NCI-H69 (cell line): Measurements from ENCODE around the gene FADS2.

ENCODE experiments used
- DNase-seq: peaks from one replicate; lab custom pipeline; 2025; lab: John Stamatoyannopoulos, UW

FADS2 gene

GRCh38 chr11:61905801-61906521, 77.9 kb downstream of the FADS2 start:
- no peak for DNase-seq

- DNase-seq = no peak
These were observed 78.4 kb downstream of the FADS2 start for GRCh38 chr11:61906522-61906909.

GRCh38 chr11:61907282-61907681, 79.2 kb downstream of the FADS2 start:
- DNase-seq = no peak

GRCh38 chr11:61907871-61908729, 80.0 kb downstream of the FADS2 start:
- DNase-seq = no peak

GRCh38 chr11:61908730-61909316, 80.7 kb downstream of the FADS2 start:
- DNase-seq = no peak

- DNase-seq = no peak
These were observed 82.4 kb downstream of the FADS2 start for GRCh38 chr11:61910187-61911127.

- DNase-seq = no peak
These were observed 83.1 kb downstream of the FADS2 start for GRCh38 chr11:61911128-61911700.

- no peak for DNase-seq
These were observed 83.8 kb downstream of the FADS2 start for GRCh38 chr11:61911701-61912529.

GRCh38 chr11:61912530-61912898, 84.4 kb downstream of the FADS2 start:
- DNase-seq = no peak

GRCh38 chr11:61912991-61913698, 85.0 kb downstream of the FADS2 start:
- DNase-seq = no peak

GRCh38 chr11:61913699-61914395, 85.7 kb downstream of the FADS2 start:
- no peak for DNase-seq

GRCh38 chr11:61914471-61915171, 86.5 kb downstream of the FADS2 start:
- no peak for DNase-seq

GRCh38 chr11:61916737-61917333, 88.7 kb downstream of the FADS2 start:
- DNase-seq = no peak
